ENCODE results near the gene TBC1D14. TPM values are rescaled to one million over a fixed set of nuclear protein-coding genes. Genes with fewer than 3 reads are reported as not detected.

TBC1D14 gene
- total RNA-seq, 1 experiment from 2014 or later: 44.3 TPM

GRCh38 chr4:6887591-6888371 is 21.8 kb upstream of the TBC1D14 start:
- POLR2A ChIA-PET (ENCODE audit: low non-redundant PET): no interaction called here

GRCh38 chr4:6888506-6889071 is 21.0 kb upstream of the TBC1D14 start:
- intact Hi-C loops (cut with micrococcal nuclease; ENCODE audit: unreplicated experiment): no loop called here
- no peak for TF ChIP-seq CTCF (conservative IDR thresholded peaks at IDR 0.05; ENCODE audit: low read depth, low read length)
- TF ChIP-seq EZH2 (IDR thresholded peaks at IDR 0.05; ENCODE audit: borderline replicate concordance, low read depth, low read length, poor library complexity, severe bottlenecking): no peak
- peaks cover 3% of the 10 kb centered on the region for H3K4me1 ChIP-seq (ENCODE audit: insufficient read depth, low read length, poor library complexity, severe bottlenecking)
- ChIA-PET CTCF (no interaction called here), POLR2A (ENCODE audit: low non-redundant PET) (no interaction called here)
- BruUV-seq (replicated peaks): no TSS peak
- H3K27me3 ChIP-seq (replicated peaks; ENCODE audit: insufficient read depth, low read depth, low read length, poor library complexity): no peaks in the 10 kb centered on the region
- H3K36me3 ChIP-seq (ENCODE audit: insufficient read depth, low read length, poor library complexity, severe bottlenecking): peaks cover under 1% of the 10 kb centered on the region
- DNase-seq (ENCODE audit: low spot score): no peak
- no peak overlapping the region for H3K4me3 ChIP-seq (ENCODE audit: low read depth, low read length, poor library complexity, severe bottlenecking)
- H3K9me3 ChIP-seq (ENCODE audit: low read depth, low read length, poor library complexity, severe bottlenecking): peaks cover 4% of the 10 kb centered on the region
- no peak overlapping the region for H3K27ac ChIP-seq (ENCODE audit: low read depth, low read length, poor library complexity, severe bottlenecking)

More at GRCh38 chr4:6887591-6888371, 21.8 kb upstream of the TBC1D14 start:
- Histone ChIP-seq H3K4me1 (ENCODE audit: insufficient read depth, low read length, poor library complexity, severe bottlenecking) (peaks cover 3% of the 10 kb centered on the region), H3K36me3 (ENCODE audit: insufficient read depth, low read length, poor library complexity, severe bottlenecking) (peaks cover 8% of the 10 kb centered on the region), H3K4me3 (ENCODE audit: low read depth, low read length, poor library complexity, severe bottlenecking) (no peak overlapping the region), H3K27ac (ENCODE audit: low read depth, low read length, poor library complexity, severe bottlenecking) (no peak overlapping the region), H3K27me3 (replicated peaks; ENCODE audit: insufficient read depth, low read depth, low read length, poor library complexity) (no peaks in the 10 kb centered on the region), H3K9me3 (ENCODE audit: low read depth, low read length, poor library complexity, severe bottlenecking) (peaks cover 4% of the 10 kb centered on the region)
- no peak for TF ChIP-seq CTCF (conservative IDR thresholded peaks at IDR 0.05; ENCODE audit: low read depth, low read length)
- no peak for TF ChIP-seq EZH2 (IDR thresholded peaks at IDR 0.05; ENCODE audit: borderline replicate concordance, low read depth, low read length, poor library complexity, severe bottlenecking)
- no peak for DNase-seq (ENCODE audit: low spot score)
- CTCF ChIA-PET: no interaction called here
- intact Hi-C loops (cut with micrococcal nuclease; ENCODE audit: unreplicated experiment): no loop called here
- BruUV-seq (replicated peaks): no TSS peak

GRCh38 chr4:6889101-6889735 is 20.4 kb upstream of the TBC1D14 start:
- Histone ChIP-seq H3K4me3 (ENCODE audit: low read depth, low read length, poor library complexity, severe bottlenecking) (no peak overlapping the region), H3K36me3 (ENCODE audit: insufficient read depth, low read length, poor library complexity, severe bottlenecking) (no peaks in the 10 kb centered on the region), H3K27ac (ENCODE audit: low read depth, low read length, poor library complexity, severe bottlenecking) (no peak overlapping the region), H3K4me1 (ENCODE audit: insufficient read depth, low read length, poor library complexity, severe bottlenecking) (peaks cover 3% of the 10 kb centered on the region), H3K27me3 (replicated peaks; ENCODE audit: insufficient read depth, low read depth, low read length, poor library complexity) (no peaks in the 10 kb centered on the region), H3K9me3 (ENCODE audit: low read depth, low read length, poor library complexity, severe bottlenecking) (peaks cover 4% of the 10 kb centered on the region)
- CTCF ChIA-PET: no interaction called here
- no peak for DNase-seq (ENCODE audit: low spot score)
- no TSS peak for BruUV-seq (replicated peaks)
- POLR2A ChIA-PET (ENCODE audit: low non-redundant PET): no interaction called here
- TF ChIP-seq EZH2 (IDR thresholded peaks at IDR 0.05; ENCODE audit: borderline replicate concordance, low read depth, low read length, poor library complexity, severe bottlenecking): no peak
- TF ChIP-seq CTCF (conservative IDR thresholded peaks at IDR 0.05; ENCODE audit: low read depth, low read length): no peak
- intact Hi-C loops (cut with micrococcal nuclease; ENCODE audit: unreplicated experiment): no loop called here
